Activated naive CD4-positive, alpha-beta T cell (primary cell): ENCODE measurements around the gene UBASH3A.

Source experiments
- DNase-seq, 4 experiments: peaks; one replicate each; lab custom pipeline; 2025; lab: John Stamatoyannopoulos, UW

UBASH3A gene

GRCh38 chr21:42374457-42374856 lies 29.2 kb upstream of the UBASH3A start:
- no peak for DNase-seq

GRCh38 chr21:42374864-42375499 lies 28.7 kb upstream of the UBASH3A start:
- no peak for DNase-seq

- DNase-seq, result no peak
These were observed 28.2 kb upstream of the UBASH3A start for GRCh38 chr21:42375506-42375905.

GRCh38 chr21:42375966-42376337 lies 27.8 kb upstream of the UBASH3A start:
- DNase-seq, result no peak

- no peak for DNase-seq
These were observed 27.2 kb upstream of the UBASH3A start for GRCh38 chr21:42376338-42376982.

GRCh38 chr21:42377211-42377950 lies 26.3 kb upstream of the UBASH3A start:
- DNase-seq, result no peak

- DNase-seq, result no peak
These were observed 25.8 kb upstream of the UBASH3A start for GRCh38 chr21:42377951-42378340.

GRCh38 chr21:42378418-42378817 lies 25.3 kb upstream of the UBASH3A start:
- no peak for DNase-seq

GRCh38 chr21:42379426-42380215 lies 24.1 kb upstream of the UBASH3A start:
- DNase-seq, result no peak

GRCh38 chr21:42381347-42381984 lies 22.2 kb upstream of the UBASH3A start:
- peak in 1 of 4 experiments; percentile 16 for DNase-seq

- no peak for DNase-seq
These were observed 20.8 kb upstream of the UBASH3A start for GRCh38 chr21:42382915-42383314.

GRCh38 chr21:42383331-42383730 lies 20.4 kb upstream of the UBASH3A start:
- DNase-seq, result no peak

GRCh38 chr21:42384156-42384945 lies 19.4 kb upstream of the UBASH3A start:
- DNase-seq, result no peak

- DNase-seq, result no peak
These were observed 18.7 kb upstream of the UBASH3A start for GRCh38 chr21:42384989-42385388.

GRCh38 chr21:42385619-42386018 lies 18.1 kb upstream of the UBASH3A start:
- DNase-seq, result no peak

GRCh38 chr21:42386034-42386591 lies 17.6 kb upstream of the UBASH3A start:
- DNase-seq, result no peak

- DNase-seq, result no peak
These were observed 16.5 kb upstream of the UBASH3A start for GRCh38 chr21:42387164-42387563.

GRCh38 chr21:42387843-42388340 lies 15.8 kb upstream of the UBASH3A start:
- no peak for DNase-seq

- no peak for DNase-seq
These were observed 14.8 kb upstream of the UBASH3A start for GRCh38 chr21:42388740-42389448.

- no peak for DNase-seq
These were observed 14.3 kb upstream of the UBASH3A start for GRCh38 chr21:42389449-42389835.
